GM12873 (cell line): ENCODE measurements around the gene CLCF1.

Experiments
- CTCF ChIP-seq: IDR thresholded peaks from 2 replicates; pipeline ENCODE4 v1.5.1; 2012; ENCODE audit warnings: low read depth, mild to moderate bottlenecking, moderate library complexity, low read length, control low read depth; ENCODE audit not compliant: insufficient read depth; ENCODE audit errors: missing control alignments

CLCF1 gene

GRCh38 chr11:67396259-67396581, 22.8 kb upstream of the CLCF1 start:
- TF ChIP-seq CTCF, result no peak

GRCh38 chr11:67395555-67396258, 22.3 kb upstream of the CLCF1 start:
- TF ChIP-seq CTCF, result no peak

GRCh38 chr11:67393990-67394389, 20.6 kb upstream of the CLCF1 start:
- TF ChIP-seq CTCF, result no peak

- no peak for TF ChIP-seq CTCF
These were observed 20.0 kb upstream of the CLCF1 start for GRCh38 chr11:67393437-67393836.

GRCh38 chr11:67392183-67392715, 18.9 kb upstream of the CLCF1 start:
- TF ChIP-seq CTCF, result no peak

GRCh38 chr11:67391304-67392182, 18.1 kb upstream of the CLCF1 start, which contains the start of gene RAD9A:
Gene RAD9A, plus strand, starts transcription at chr11:67391986. Its CDS starts 59 bp downstream, at chr11:67392045.
- no peak for TF ChIP-seq CTCF

- TF ChIP-seq CTCF, result no peak
These were observed 17.5 kb upstream of the CLCF1 start for GRCh38 chr11:67390947-67391303.
